ENCODE measurements around the gene DNM3. TPM values are rescaled to one million over a fixed set of nuclear protein-coding genes. Genes with fewer than 3 reads are reported as not detected.

DNM3 gene
- total and polyA plus RNA-seq, 9 of the 15 experiments (the other 6 are each of a cell fraction or from before 2014, with no cell fraction given): 0.08 to 0.36 (median 0.22) TPM; not detected in 1

GRCh38 chr1:172443666-172444453 lies 602.6 kb downstream of the DNM3 start, which contains the start of gene PIGC (continued):
- TF ChIP-seq REST (IDR thresholded peaks at IDR 0.05; ENCODE audit: borderline replicate concordance) (peak; percentile 85), REST (CRISPR knock-in tag; IDR thresholded peaks at IDR 0.05; ENCODE audit: low read depth) (peak; percentile 50; the same call in 1 of the 2 replicates), CBFA2T3 (IDR thresholded peaks at IDR 0.05) (no peak), NR4A1 (CRISPR knock-in tag; IDR thresholded peaks at IDR 0.05) (no peak; the same call in 1 of the 2 replicates), NR4A1 (tag; IDR thresholded peaks at IDR 0.05) (peak; percentile 67), SMARCA4 (IDR thresholded peaks at IDR 0.05) (peak; percentile 52; the same call in 1 of the 2 replicates), CC2D1A (IDR thresholded peaks at IDR 0.05) (peak; percentile 87), POLR2G (IDR thresholded peaks at IDR 0.05; ENCODE audit: low read depth, low read length) (peak; percentile 95), NR1H2 (CRISPR knock-in tag; IDR thresholded peaks at IDR 0.05) (peak; percentile 25; the same call in 1 of the 2 replicates), CAMTA2 (CRISPR knock-in tag; conservative IDR thresholded peaks at IDR 0.05) (0 out of 2 replicates have a peak, but pooled peaks have one; percentile 83), PCBP1 (IDR thresholded peaks at IDR 0.05; ENCODE audit: low read depth, low read length, poor library complexity, severe bottlenecking) (peak; percentile 55), CHD2 (IDR thresholded peaks at IDR 0.05; ENCODE audit: low read depth, low read length) (peak; percentile 65), PTRF (tag; IDR thresholded peaks at IDR 0.05) (no peak), ZBTB49 (CRISPR knock-in tag; IDR thresholded peaks at IDR 0.05; ENCODE audit: borderline replicate concordance) (peak; percentile 78; the same call in 1 of the 2 replicates), E2F3 (CRISPR knock-in tag; IDR thresholded peaks at IDR 0.05) (peak; percentile 96), HNRNPLL (IDR thresholded peaks at IDR 0.05; ENCODE audit: low read depth, low read length, poor library complexity, severe bottlenecking) (peak; percentile 96)
